ENCODE measurements around the gene RNF222.
"Not testable (repeated sequence)": the region's sequence is repeated elsewhere in the genome, so short reads cannot be mapped to it uniquely, and the experiment has no call there.

The RNF222 gene

DNA sequence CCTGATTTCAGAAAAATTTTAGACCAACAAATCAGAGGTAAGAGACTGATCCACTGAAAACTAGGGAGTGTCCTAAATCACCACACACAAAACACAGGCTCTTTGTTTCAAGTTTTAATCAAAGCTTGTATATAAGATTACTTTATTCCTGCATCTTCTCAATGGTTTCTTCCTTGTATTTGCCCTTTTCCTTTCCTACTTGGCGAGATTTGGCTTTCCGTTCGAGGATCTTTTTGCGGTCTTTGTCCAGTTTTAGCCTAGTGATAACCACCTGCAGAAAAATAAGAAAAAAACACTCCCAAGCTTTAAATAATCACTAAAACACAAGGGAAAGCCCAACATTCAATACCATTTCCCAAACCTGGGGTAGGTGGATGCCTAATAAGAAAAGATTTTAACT, 20.2 kb downstream of the RNF222 start:
- no peak for DNase-seq

DNA sequence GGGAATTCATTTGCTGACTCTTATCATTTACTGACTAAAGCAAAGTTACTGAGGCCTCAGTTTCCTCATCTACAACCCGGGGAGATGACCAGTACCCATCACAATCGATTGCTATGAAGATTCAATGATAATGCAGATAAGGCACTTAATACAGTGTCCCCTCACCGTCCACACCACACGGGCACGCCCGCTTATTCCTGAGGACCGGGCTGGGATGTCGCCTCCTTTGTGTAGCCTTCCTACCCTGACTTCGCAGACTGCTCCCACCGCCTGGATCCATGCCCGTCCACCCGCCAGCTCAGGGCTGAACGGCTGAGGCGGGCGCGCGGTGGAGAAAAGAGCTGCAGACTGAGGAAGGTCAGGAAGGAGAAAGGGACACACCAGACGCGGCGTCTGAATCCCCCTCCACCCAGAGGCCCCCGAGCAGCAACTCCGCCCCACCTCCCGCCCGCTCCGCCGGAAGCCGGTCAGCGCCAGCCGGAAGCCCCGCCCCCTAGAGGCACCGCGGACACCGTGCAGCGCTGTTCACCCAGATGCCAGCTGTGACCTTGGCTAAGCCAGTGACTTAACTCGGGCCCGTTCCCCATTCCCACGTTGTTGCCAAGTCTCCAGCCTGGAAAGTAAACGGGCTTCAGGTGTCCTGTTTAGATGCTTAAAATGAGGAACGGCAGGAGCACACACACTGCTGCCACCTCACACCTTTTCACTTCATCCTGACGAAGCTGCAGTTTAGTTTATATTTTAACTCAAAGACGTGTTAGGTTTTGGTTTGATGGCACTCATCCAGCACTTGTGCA, 21.2 kb downstream of the RNF222 start, which contains the start of gene KRABD2:
KRABD2 (minus strand) TSS at position 434 of the 797 bp plus-strand sequence.
- DNase-seq, result peak; percentile 93

DNA sequence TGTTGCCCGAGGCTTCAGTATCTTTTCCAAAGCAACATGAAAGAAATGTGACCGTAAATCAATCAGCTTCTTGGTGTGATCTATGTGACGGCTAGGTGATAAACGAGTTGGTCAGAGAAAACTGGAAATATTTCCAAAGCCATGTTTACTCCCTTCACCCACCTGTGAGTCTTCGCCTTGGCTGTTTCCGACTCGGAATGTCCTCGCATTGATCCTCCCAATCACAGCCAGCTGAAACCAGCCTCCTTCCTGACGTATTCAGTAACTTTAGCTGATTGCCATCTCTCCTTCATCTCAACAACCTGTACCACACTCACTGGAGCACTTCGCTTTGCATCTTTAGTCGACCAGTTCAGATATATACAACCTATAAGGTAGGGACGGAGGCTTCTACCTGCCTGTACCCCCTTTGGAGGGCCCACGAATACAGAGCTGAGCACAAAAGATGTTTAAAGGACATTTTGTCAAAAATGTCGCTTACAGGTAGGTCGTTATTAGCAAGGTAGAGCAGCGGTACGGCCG, 21.8 kb downstream of the RNF222 start:
- no peak for DNase-seq

DNA sequence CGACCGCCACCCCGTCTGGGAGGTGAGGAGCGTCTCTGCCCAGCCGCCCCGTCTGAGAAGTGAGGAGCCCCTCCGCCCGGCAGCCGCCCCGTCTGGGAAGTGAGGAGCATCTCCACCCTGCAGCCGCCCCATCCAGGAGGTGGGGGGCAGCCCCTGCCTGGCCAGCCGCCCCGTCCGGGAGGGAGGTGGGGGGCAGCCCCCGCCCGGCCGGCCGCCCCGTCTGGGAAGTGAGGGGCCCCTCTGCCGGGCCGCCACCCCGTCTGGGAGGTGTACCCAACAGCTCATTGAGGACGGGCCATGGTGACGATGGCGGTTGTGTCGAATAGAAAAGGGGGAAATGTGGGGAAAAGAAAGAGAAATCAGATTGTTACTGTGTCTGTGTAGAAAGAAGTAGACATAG, 23.8 kb downstream of the RNF222 start:
- DNase-seq, result not testable (repeated sequence)

DNA sequence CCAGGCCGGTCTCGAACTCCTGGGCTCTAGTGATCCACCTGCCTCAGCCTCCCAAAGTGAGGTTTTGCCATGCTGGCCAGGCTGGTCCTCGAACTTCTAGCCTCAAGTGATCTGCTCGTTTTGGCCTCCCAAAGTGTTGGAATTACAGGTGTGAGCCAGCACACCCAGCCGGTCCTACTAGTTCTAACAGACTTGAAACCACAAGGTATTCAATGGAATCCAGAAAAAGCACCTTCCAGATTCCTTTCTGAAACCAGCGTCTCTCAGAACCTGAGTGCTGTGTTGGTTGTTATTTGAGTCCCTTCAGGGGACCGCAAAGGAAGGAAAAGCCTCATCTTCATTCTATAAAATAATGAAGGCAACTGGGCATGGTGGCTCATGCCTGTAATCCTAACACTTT, 25.2 kb downstream of the RNF222 start:
- DNase-seq, result no peak

DNA sequence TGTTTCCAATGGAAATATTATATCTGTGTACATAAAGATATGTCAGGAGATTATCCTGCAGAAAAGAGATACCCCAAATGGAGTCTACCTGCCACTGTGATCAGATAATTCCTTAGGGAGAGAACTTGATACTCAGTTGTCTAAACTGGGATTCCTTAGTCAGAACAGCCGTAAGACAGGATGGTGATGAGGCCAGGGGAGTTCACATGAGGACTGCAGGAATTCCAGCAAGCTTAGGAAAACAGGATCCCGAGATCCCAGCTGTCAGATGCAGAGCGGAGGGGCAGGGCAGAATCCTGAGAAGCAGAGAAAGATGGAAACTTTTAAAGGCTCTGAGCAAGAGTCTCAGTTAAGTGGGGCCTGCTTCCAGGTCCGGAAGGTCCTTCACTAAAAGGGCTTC, 25.8 kb downstream of the RNF222 start:
- DNase-seq, result no peak

DNA sequence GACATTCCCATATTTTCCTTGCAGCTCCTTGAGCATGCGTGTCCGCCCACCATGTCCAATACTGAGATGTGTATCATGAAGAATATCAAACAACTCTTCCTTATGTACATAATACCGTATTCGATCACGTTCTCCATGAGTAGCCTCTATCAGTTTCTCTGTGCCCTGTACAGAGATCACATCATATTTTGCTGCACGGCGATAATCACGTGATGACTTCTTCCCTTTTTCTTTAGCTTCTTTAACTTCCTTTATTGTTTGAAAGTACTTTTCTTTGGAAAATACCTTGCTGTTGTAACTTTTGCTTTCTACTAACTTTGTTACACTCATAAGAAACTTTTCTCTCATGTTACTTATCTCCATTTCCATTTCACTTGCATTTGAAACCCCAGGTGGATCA, 27.7 kb downstream of the RNF222 start:
- peak; percentile 73 for DNase-seq

DNA sequence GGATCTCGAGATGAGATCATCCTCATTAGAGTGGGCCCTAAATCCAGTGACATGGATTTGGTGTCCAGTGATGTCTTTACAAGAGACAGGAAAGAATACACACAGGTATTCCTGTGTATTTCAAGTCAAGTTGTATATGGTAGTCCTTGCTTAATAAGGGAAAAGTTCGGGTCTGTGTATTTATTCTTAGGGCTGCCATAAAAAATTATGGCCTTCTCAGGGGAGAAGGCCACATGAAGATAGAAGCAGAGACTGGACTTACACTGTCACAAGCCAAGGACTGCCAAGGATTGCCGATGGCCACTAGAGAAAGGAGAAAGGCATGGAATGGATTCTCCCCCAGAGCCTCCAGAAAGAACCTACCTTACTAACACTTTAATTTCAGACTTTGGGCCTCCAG, 29.4 kb downstream of the RNF222 start:
- no peak for DNase-seq

DNA sequence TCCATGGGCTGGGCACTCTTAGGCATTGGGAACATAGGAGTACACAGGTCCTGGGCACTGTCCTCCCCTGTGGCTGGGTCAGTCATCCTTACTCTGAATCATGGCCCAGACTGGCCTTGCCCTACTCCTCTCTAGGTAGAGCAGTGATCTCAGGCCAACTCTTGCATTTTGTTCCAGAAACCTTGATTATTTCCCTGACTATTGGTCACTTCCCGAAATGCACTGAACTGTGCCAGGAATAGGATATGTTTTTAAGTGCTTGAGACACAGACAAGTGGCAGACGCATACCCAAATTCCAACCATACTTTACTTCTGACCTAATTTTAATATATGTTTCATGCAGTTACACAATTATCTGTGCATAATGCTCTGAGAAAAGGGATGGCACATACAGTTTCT, 31.4 kb downstream of the RNF222 start:
- DNase-seq, result no peak

DNA sequence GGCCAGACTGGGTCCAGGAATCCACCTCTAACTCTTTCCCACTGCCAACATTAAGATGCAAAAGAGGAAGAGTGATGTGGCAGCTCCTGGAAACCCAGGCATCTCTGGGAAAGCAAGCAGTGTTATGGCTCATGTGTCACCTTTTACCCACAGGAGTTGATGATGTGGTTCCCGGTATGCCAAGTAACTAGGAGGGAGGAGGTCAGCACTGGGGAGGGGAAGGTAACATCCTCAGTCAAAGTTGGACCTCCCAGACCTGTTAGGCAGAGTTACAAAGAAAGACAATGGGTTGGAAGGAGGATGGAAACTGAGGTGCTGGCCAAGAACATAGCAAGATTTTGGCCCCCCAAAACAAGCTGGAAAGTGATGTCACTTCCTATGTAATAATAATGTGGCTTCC, 32.5 kb downstream of the RNF222 start:
- no peak for DNase-seq

DNA sequence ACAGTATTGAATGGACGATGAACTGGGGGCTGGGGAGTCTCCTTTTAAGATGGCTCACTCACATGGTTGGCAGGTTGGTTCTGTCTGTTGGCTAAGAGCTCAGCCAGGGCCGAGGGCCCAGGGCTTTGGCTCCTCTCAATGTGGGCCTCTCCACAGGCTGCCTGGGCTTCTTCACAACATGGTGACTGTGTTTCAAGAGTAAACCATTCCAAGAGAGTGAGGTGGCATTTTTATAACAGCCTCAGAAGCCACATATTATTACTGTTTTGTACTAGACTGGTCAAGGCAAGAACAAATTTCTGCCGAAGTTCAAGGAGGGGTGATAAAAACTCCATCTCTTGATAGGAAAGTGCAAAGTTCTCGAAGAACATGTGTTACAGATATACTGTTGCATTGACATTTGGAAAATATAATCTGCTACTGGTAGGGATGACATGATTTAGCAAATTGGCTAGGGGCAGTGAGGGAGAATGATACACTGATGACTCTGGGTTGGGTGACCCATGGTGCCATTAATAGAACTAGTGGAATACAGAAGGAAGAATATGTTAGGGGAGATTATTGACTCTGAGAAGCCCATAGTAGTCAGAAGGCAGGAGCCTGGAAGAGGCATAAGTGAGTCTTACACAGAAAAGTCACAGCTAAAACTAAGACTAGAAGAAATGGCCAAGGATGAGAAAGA, 34.8 kb downstream of the RNF222 start:
- DNase-seq, result no peak

DNA sequence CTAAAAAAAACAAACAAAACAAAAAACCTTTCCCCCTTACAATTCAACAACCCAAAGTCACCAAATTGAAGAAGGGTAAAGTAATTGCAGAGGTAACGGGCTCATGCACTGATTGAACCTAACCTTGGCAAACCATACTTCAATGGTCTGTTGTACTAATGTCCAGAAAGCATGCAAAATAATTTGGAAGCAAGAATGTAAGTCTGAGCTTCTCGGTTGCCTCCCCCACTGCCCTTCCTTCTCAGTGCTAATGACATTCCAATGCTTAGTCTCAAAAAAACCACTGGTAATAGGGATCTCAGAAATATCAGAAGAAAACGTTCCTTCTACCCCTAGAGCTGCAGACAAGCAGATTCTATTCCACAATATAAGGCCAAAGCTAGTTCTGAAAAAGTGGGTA, 36.9 kb downstream of the RNF222 start:
- no peak for DNase-seq

DNA sequence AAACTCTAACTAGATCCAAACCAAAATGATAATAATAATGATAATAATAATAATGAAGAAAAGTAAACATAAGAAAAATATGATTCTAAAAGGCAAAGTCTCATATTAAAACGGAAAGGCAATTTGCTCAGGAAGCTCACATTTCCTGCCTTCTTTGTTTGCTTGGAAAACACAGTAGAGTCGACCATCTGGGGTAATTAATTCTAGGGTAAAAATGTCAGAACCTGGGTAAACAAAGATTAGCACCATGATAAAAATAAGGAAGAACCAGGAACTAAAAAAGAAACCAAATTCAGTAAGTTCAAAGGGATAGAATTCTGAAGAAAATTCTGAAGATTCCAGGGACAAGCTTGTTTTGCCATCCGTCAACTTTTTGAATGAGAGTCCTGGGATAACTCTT, 37.4 kb downstream of the RNF222 start:
- no peak for DNase-seq

DNA sequence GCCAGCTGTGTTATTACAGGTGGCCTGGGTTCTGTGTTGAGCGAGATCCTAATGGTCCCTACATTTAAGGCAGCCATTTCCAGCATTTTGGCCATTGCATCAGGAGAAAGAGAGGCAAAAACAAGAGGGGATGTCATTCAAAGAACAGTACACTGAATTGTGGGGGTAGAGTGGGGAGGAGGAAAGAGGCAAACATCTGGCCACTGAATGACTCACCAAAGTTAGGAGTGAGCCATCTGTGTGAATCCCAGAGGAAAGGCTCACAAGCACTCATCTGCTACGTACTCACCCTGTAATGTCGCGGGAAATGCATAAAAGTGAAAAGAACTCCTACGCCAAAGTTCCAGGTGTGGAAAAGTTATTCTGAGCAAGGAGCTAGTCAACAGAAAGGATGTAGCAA, 37.9 kb downstream of the RNF222 start:
- peak; percentile 37 for DNase-seq

DNA sequence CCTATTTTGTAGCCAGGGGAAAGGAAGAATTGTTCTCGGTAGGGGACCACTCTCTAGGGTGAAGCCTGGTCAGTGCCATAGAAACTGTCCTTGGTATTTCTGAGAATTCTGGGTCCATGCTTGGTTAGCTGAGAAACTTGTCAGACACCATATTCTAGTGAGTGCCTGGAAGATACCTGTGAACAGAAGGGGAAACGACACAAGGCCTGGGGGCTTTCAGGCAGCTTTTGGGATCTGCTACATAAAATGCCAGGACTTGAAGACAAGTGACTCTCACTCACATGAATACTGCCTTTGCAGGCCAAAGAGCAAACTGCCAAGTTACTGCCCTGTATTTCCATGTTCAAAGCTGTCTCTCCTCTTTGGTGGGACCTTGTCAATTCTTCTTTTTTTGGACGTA, 39.7 kb downstream of the RNF222 start:
- DNase-seq, result no peak

DNA sequence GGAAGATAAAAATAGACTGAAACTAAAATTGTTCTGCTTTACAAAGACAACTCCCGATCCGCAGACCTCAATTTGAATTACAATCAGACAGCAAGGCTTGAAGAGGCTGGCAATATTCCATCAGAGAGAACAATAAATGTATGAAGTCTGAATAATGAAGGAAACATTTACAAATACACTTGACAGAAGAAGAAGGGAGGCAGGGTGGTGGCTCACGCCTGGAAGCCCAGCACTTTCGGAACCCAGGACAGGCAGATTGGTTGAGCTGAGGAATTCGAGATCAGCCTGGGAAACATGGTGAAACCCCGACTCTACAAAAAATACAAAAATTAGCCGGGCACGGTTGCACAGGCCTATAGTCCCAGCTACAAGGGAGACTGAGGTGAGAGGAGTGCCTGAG, 43.4 kb downstream of the RNF222 start:
- DNase-seq, result no peak

DNA sequence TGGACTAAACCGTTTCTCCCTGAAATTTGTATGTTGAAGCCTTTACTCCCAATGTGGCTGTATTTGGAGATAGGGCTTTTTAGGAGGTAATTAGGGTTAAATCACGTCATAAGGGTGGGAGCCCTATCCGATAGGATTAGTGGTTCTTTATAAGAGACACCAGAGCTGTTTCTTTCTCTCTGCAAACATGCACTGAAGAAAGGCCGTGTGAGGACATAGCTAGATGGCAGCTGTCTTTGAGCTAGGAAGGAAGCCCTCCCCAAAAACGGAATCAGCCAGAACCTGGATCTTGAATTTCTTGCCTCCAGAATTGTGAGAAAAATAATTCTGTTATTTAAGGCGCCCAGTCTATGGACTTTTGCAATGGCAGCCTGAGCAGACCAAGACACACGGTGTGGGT, 43.9 kb downstream of the RNF222 start:
- no peak for DNase-seq

DNA sequence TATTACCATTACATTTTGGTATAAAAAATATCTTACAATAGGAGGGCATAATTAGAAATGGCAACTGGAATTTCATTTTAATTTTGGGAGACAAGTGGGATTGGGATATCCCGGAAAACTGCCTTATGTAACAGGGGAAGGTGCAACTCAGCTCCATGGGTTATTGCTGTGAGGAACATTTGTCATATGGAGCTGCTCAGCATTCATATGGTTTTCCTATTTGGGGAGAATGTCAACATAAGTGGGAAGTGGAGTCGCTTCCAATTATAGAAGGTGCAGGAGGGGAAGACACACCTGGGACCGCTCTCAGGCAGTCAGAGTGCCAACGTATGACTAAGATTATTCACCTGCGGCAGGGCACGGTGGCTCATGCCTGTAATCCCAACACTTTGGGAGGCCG, 47.3 kb downstream of the RNF222 start:
- DNase-seq, result no peak

DNA sequence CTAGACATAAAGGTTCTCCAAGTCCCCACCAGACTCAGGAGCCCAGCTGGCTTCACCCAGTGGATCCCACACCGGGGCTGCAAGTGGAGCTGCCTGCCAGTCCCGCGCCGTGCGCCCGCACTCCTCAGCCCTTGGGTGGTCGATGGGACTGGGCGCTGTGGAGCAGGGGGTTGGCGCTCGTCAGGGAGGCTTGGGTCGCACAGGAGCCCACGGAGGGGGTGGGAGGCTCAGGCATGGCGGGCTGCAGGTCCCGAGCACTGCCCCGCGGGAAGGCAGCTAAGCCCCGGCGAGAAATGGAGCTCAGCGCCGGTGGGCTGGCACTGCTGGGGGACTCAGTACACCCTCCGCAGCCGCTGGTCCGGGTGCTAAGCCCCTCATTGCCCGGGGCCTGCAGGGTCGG, 50.6 kb downstream of the RNF222 start:
- DNase-seq, result not testable (repeated sequence)

DNA sequence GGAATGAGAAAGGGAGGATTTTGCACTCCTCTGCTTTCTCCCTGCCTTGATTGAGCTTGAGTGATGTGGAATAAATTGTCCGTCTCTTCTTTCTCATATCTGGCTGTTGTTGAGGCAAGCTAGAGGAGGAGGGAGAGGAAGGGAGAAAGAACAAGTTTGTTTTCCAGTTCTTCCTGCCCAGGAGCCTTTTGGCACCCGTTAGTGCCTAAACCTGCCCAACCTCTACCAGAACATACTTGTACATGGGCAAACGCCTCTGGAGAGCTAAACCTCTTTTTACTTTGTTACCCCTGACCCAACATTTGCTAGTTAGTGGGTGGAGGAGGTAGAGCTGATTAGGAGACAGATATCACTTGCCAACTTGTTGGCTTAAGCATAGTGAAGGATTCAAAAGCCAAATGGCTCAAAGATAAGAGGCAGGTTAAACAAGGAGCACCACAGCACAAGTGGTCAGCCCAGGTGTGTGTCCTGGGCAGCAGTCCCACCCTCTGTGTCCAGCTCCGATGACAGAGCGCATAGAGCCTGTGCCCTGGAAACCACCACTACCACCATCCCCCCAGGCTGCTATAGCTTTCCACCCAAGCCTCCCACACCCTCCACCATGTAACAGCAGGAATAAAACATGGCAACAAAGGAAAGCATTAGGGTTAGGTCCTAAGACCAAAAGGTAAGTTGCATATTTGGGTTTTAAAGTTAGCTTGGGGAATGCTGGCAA, 51.5 kb downstream of the RNF222 start:
- DNase-seq, result no peak

DNA sequence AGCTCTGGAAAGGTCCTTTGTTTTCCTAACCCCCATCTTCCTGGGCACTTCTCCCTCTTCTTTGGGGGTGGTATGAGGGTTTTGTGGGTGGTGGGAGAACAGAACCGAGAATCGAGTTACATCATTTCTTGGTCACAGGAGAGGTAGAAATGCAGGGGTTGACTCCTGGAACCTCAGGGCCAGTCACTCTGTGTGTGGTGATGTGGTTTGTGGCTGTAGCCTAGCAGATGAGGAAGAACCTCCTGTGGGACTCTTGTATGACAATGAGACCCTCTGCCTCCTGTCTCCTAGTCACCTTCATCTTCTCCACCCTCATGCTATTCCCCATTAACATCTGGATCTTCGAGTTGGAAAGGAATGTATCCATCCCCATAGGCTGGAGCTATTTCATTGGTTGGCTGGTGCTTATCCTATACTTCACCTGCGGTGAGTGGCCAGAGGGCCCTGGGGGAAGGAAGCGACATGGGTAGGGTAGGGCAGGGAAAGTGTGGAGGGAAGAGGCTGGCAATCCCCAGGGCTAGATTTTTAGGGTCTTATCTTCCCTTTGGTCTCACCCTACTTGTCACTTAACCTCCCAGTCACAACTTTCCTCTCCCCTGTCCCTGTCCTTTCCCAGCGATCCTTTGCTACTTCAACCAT, 52.5 kb downstream of the RNF222 start:
- DNase-seq, result peak; percentile 34

DNA sequence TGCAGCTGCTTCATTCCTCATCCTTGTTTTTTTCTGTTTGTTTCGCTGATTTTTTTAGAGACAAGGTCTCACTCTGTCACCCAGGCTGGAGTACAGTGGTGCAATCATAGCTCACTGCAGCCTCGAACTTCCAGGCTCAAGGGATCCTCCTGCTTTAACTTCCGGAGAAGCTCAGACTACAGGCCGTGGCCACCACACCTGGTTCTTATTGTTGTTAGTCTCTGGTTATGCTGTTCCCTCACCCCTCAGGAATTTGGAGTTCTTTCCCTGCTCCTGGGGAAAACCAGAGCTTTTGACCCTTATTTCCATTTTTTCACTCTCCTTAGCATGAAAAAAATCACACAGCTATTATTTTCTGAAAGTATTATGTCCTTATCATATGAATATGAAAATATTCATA, 56.2 kb downstream of the RNF222 start:
- DNase-seq, result no peak
